ENCODE data around the gene CALD1. TPM values are rescaled to one million over a fixed set of nuclear protein-coding genes. Genes with fewer than 3 reads are reported as not detected.

Gene CALD1
- total RNA-seq, 1 donor from 2014 or later: 230 TPM

- no peak overlapping the region for H3K4me3 Mint-ChIP-seq (ENCODE audit: unreplicated experiment)
Measured at GRCh38 chr7:134920026-134920753, 140.8 kb downstream of the CALD1 start.

GRCh38 chr7:134922720-134923704 is 143.6 kb downstream of the CALD1 start:
- Mint-ChIP-seq H3K27me3 (ENCODE audit: unreplicated experiment) (no peaks in the 10 kb centered on the region), H3K36me3 (ENCODE audit: low read depth, unreplicated experiment) (peaks cover 19% of the 10 kb centered on the region), H3K27ac (ENCODE audit: unreplicated experiment) (no peak overlapping the region), H3K4me3 (ENCODE audit: unreplicated experiment) (no peak overlapping the region), H3K9me3 (ENCODE audit: unreplicated experiment) (no peaks in the 10 kb centered on the region), H3K4me1 (ENCODE audit: unreplicated experiment) (peaks cover 8% of the 10 kb centered on the region)
- TF ChIP-seq CTCF (IDR thresholded peaks at IDR 0.05; ENCODE audit: unreplicated experiment): no peak
- no peak for DNase-seq (ENCODE audit: low spot score)

More at GRCh38 chr7:134920026-134920753, 140.8 kb downstream of the CALD1 start:
- no peak for TF ChIP-seq CTCF (IDR thresholded peaks at IDR 0.05; ENCODE audit: unreplicated experiment)
- H3K9me3 Mint-ChIP-seq (ENCODE audit: unreplicated experiment): no peaks in the 10 kb centered on the region
- H3K27ac Mint-ChIP-seq (ENCODE audit: unreplicated experiment): no peak overlapping the region
- H3K4me1 Mint-ChIP-seq (ENCODE audit: unreplicated experiment): peaks cover 5% of the 10 kb centered on the region
- H3K27me3 Mint-ChIP-seq (ENCODE audit: unreplicated experiment): no peaks in the 10 kb centered on the region
- H3K36me3 Mint-ChIP-seq (ENCODE audit: low read depth, unreplicated experiment): peaks cover 15% of the 10 kb centered on the region
- no peak for DNase-seq (ENCODE audit: low spot score)

GRCh38 chr7:134925766-134926165 is 146.3 kb downstream of the CALD1 start:
- Mint-ChIP-seq H3K36me3 (ENCODE audit: low read depth, unreplicated experiment) (peaks cover 30% of the 10 kb centered on the region), H3K9me3 (ENCODE audit: unreplicated experiment) (no peaks in the 10 kb centered on the region), H3K27me3 (ENCODE audit: unreplicated experiment) (no peaks in the 10 kb centered on the region), H3K4me1 (ENCODE audit: unreplicated experiment) (peaks cover 8% of the 10 kb centered on the region), H3K4me3 (ENCODE audit: unreplicated experiment) (no peak overlapping the region), H3K27ac (ENCODE audit: unreplicated experiment) (no peak overlapping the region)
- DNase-seq (ENCODE audit: low spot score): no peak
- no peak for TF ChIP-seq CTCF (IDR thresholded peaks at IDR 0.05; ENCODE audit: unreplicated experiment)

- Mint-ChIP-seq H3K27ac (ENCODE audit: unreplicated experiment) (no peak overlapping the region), H3K9me3 (ENCODE audit: unreplicated experiment) (no peaks in the 10 kb centered on the region), H3K36me3 (ENCODE audit: low read depth, unreplicated experiment) (peaks cover 30% of the 10 kb centered on the region), H3K27me3 (ENCODE audit: unreplicated experiment) (no peaks in the 10 kb centered on the region), H3K4me1 (ENCODE audit: unreplicated experiment) (peaks cover 8% of the 10 kb centered on the region), H3K4me3 (ENCODE audit: unreplicated experiment) (no peak overlapping the region)
- TF ChIP-seq CTCF (IDR thresholded peaks at IDR 0.05; ENCODE audit: unreplicated experiment): no peak
- DNase-seq (ENCODE audit: low spot score): no peak
Measured at GRCh38 chr7:134926396-134926795, 147.0 kb downstream of the CALD1 start.

Data from endothelial cell (in vitro differentiated cells).